Measurements from ENCODE around the gene ITGAL. TPM values are rescaled to one million over a fixed set of nuclear protein-coding genes. Genes with fewer than 3 reads are reported as not detected.
"Not testable (repeated sequence)": the region's sequence is repeated elsewhere in the genome, so short reads cannot be mapped to it uniquely, and the experiment has no call there.

The ITGAL gene
- total and polyA plus RNA-seq, 2 of the 13 experiments (the other 11 are each of a cell fraction or from before 2014, with no cell fraction given) = 0.86 to 1.2 TPM

DNA sequence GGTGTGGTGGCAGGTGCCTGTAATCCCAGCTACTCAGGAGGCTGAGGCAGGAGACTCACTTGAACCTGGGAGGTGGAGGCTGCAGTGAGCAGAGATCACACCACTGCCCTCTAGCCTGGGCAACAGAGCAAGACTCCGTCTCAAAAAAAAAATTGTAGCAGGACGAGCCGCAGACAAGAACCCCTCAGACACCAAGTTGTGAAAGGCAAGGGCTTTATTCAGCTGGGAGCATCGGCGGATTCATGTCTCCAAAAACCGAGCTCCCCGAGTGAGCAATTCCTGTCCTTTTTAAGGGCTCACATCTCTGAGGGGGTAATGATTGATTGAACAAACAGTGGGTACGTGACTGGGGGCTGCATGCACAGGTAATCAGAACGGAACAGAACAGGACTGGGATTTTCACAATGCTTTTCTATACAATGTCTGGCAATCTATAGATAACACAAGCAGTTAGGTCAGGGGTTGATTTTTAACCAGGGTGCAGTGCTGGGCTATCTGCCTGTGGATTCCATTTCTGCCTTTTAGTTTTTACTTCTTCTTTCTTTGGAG lies 68.4 kb downstream of the ITGAL start (continued):
- TF ChIP-seq, protein P1, sequence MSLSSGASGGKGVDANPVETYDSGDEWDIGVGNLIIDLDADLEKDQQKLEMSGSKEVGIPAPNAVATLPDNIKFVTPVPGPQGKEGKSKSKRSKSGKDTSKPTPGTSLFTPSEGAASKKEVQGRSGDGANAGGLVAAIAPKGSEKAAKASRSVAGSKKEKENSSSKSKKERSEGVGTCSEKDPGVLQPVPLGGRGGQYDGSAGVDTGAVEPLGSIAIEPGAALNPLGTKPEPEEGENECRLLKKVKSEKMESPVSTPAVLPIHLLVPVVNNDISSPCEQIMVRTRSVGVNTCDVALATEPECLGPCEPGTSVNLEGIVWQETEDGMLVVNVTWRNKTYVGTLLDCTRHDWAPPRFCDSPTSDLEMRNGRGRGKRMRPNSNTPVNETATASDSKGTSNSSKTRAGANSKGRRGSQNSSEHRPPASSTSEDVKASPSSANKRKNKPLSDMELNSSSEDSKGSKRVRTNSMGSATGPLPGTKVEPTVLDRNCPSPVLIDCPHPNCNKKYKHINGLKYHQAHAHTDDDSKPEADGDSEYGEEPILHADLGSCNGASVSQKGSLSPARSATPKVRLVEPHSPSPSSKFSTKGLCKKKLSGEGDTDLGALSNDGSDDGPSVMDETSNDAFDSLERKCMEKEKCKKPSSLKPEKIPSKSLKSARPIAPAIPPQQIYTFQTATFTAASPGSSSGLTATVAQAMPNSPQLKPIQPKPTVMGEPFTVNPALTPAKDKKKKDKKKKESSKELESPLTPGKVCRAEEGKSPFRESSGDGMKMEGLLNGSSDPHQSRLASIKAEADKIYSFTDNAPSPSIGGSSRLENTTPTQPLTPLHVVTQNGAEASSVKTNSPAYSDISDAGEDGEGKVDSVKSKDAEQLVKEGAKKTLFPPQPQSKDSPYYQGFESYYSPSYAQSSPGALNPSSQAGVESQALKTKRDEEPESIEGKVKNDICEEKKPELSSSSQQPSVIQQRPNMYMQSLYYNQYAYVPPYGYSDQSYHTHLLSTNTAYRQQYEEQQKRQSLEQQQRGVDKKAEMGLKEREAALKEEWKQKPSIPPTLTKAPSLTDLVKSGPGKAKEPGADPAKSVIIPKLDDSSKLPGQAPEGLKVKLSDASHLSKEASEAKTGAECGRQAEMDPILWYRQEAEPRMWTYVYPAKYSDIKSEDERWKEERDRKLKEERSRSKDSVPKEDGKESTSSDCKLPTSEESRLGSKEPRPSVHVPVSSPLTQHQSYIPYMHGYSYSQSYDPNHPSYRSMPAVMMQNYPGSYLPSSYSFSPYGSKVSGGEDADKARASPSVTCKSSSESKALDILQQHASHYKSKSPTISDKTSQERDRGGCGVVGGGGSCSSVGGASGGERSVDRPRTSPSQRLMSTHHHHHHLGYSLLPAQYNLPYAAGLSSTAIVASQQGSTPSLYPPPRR (CRISPR knock-in tag; IDR thresholded peaks at IDR 0.05; ENCODE audit: borderline replicate concordance) = peak; percentile 91; the same call in 1 of the 2 replicates
- peak; percentile 88 for TF ChIP-seq PITX1 (CRISPR knock-in tag; IDR thresholded peaks at IDR 0.05)
- TF ChIP-seq TARDBP (CRISPR knock-in tag; IDR thresholded peaks at IDR 0.05) = peak; percentile 75; the same call in 1 of the 2 replicates
- TF ChIP-seq RCOR2 (CRISPR knock-in tag; IDR thresholded peaks at IDR 0.05) = peak; percentile 91
- TF ChIP-seq HMG20B (CRISPR knock-in tag; conservative IDR thresholded peaks at IDR 0.05) = peak; percentile 60; the same call in 1 of the 2 replicates
- TF ChIP-seq ZFX (CRISPR knock-in tag; IDR thresholded peaks at IDR 0.05; ENCODE audit: low read depth) = peak; percentile 58; the same call in 1 of the 2 replicates
- TF ChIP-seq, protein P2, sequence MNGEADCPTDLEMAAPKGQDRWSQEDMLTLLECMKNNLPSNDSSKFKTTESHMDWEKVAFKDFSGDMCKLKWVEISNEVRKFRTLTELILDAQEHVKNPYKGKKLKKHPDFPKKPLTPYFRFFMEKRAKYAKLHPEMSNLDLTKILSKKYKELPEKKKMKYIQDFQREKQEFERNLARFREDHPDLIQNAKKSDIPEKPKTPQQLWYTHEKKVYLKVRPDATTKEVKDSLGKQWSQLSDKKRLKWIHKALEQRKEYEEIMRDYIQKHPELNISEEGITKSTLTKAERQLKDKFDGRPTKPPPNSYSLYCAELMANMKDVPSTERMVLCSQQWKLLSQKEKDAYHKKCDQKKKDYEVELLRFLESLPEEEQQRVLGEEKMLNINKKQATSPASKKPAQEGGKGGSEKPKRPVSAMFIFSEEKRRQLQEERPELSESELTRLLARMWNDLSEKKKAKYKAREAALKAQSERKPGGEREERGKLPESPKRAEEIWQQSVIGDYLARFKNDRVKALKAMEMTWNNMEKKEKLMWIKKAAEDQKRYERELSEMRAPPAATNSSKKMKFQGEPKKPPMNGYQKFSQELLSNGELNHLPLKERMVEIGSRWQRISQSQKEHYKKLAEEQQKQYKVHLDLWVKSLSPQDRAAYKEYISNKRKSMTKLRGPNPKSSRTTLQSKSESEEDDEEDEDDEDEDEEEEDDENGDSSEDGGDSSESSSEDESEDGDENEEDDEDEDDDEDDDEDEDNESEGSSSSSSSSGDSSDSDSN (CRISPR knock-in tag; IDR thresholded peaks at IDR 0.05) = 0 out of 2 replicates have a peak, but pooled peaks have one; percentile 20
- TF ChIP-seq, protein P3, sequence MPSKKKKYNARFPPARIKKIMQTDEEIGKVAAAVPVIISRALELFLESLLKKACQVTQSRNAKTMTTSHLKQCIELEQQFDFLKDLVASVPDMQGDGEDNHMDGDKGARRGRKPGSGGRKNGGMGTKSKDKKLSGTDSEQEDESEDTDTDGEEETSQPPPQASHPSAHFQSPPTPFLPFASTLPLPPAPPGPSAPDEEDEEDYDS (CRISPR knock-in tag; IDR thresholded peaks at IDR 0.05) = peak; percentile 95
- peak; percentile 67; the same call in 1 of the 2 replicates for TF ChIP-seq ZNF563 (CRISPR knock-in tag; IDR thresholded peaks at IDR 0.05)
- TF ChIP-seq KAT7 (CRISPR knock-in tag; IDR thresholded peaks at IDR 0.05; ENCODE audit: borderline replicate concordance) = 0 out of 2 replicates have a peak, but pooled peaks have one; percentile 43
- TF ChIP-seq NONO, SOX6 (IDR thresholded peaks at IDR 0.05): not testable (repeated sequence)
- TF ChIP-seq NONO (CRISPR knock-in tag; conservative IDR thresholded peaks at IDR 0.05) = peak; percentile 88
- TF ChIP-seq ZNF205 (CRISPR knock-in tag; IDR thresholded peaks at IDR 0.05) = peak; percentile 76; the same call in 1 of the 2 replicates
- peak; percentile 95 for TF ChIP-seq SOX6 (CRISPR knock-in tag; IDR thresholded peaks at IDR 0.05)
- TF ChIP-seq ERF (CRISPR knock-in tag; IDR thresholded peaks at IDR 0.05) = peak; percentile 57; the same call in 1 of the 2 replicates
- TF ChIP-seq ZNF709 (CRISPR knock-in tag; IDR thresholded peaks at IDR 0.05) = peak; percentile 21; the same call in 1 of the 2 replicates
- TF ChIP-seq ZMYM4 (CRISPR knock-in tag; IDR thresholded peaks at IDR 0.05) = peak; percentile 54; the same call in 1 of the 2 replicates
- TF ChIP-seq ZNF816 (CRISPR knock-in tag; IDR thresholded peaks at IDR 0.05; ENCODE audit: borderline replicate concordance) = peak; percentile 89; the same call in 1 of the 2 replicates
- peak; percentile 57; the same call in 1 of the 2 replicates for TF ChIP-seq ZNF772 (CRISPR knock-in tag; IDR thresholded peaks at IDR 0.05)
- TF ChIP-seq ISL2 (CRISPR knock-in tag; IDR thresholded peaks at IDR 0.05) = peak; percentile 53; the same call in 1 of the 2 replicates
- TF ChIP-seq DPF2 (CRISPR knock-in tag; IDR thresholded peaks at IDR 0.05; ENCODE audit: borderline replicate concordance, low read depth) = peak; percentile 75; the same call in 1 of the 2 replicates
- TF ChIP-seq TCF7 (IDR thresholded peaks at IDR 0.05; ENCODE audit: low read depth) = peak; percentile 55; the same call in 1 of the 2 replicates
- peak; percentile 99 for TF ChIP-seq ZMYM3 (CRISPR knock-in tag; IDR thresholded peaks at IDR 0.05)
- peak; percentile 80 for TF ChIP-seq SALL1 (CRISPR knock-in tag; IDR thresholded peaks at IDR 0.05)
